HG02571 (cell line): Measurements from ENCODE around the gene HUWE1.

Experiments
- ATAC-seq: cut with Tn5 transposase; IDR thresholded peaks from one replicate; pipeline ENCODE4 v1.9.1; 2021; ENCODE audit warnings: mild to moderate bottlenecking, moderate library complexity; ENCODE audit not compliant: unreplicated experiment

The HUWE1 gene

DNA sequence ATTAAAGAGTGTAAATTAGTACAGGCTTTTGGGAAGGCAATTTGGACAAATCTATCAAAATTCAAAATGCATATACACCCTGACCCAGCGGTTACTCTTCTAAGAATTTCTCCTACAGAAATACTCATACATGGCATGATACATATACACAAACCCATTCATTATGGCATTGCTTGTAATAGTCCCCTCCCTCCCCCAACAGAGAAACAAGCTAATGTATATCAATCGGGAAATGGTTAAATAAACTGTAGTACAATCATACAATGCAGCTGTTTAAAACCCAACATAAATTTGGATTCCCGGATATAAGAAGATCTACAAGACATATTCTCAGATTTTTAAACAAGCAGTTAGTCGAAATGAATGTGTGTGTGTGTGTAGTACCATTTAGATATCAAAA is 808 bp downstream of the HUWE1 start:
- ATAC-seq: no peak

DNA sequence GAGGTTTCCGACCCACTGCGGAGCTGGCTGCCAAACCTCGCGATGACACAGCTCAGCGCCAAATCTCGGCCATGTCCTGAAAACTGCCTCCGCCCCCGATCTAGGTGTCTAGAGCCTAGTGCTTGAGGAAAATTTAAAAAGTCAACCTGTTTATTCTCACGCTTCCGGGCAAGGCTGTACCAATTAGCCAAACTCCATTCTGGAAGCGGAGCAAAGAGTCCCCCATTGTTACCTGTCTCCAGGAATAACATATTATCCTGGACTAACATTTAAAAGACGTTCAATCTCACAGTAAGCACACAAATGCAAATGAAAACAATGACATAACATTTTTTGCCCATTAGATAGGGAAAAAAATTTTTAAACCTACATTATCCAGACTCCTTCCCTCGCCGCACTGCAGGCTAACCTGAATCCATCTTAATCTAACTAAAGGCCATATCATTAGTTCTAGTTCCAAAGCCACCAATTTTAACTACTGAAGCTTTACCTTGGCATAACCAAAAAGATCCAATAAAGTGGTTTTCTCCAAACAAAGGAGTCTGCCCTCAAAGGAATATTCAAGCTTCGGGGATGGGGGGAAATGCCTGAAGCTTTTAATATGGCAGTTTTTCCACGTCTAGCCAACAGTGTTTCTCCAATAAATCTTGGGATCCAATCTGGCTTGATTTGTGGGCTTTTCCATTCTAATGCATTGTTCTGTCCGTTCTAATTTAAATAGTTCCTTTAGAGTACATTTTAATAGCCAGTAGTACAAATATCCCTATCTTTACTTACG is 1.9 kb downstream of the HUWE1 start:
- peak; percentile 64 for ATAC-seq

DNA sequence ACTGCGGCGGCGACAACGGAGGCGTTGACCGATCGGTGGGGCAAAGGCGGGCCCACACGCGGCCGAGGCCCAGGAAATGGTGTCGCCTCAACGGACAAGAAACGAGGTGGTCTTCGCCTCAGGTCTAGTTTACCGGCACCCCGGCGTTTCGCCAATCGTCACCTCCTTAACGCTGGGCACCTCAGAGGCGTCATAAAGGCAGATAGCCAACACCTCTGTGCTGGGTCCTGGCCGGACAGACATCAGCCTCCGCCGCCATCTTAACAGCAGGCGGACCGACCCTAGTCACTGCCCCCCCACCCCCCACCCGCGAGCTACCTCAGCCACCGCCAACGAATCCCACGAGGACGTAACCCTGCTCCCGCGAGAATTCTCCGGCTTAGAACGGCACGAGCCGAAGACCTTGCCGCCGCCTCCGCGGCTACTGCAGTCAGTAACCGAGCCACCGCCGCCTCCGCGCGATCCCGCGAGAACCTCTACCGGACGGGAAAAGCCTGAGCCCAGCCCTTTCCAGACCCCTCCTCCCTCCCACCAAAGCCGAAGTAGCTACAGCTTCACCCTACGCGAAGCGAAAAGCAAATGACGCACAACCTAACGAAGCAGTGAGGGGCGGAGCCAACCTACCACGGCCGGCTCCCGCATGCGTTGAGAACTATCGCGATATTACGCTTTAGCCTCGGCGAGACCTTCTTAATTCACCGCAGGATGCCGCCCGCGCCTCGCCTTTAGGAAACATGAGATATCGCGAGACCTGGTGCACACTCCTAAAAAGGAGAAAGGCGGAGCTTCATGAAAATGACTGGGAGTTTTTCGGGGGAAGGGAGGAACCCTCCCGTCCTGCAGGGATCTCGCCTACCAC is 2.7 kb downstream of the HUWE1 start:
- peak; percentile 65 for ATAC-seq

DNA sequence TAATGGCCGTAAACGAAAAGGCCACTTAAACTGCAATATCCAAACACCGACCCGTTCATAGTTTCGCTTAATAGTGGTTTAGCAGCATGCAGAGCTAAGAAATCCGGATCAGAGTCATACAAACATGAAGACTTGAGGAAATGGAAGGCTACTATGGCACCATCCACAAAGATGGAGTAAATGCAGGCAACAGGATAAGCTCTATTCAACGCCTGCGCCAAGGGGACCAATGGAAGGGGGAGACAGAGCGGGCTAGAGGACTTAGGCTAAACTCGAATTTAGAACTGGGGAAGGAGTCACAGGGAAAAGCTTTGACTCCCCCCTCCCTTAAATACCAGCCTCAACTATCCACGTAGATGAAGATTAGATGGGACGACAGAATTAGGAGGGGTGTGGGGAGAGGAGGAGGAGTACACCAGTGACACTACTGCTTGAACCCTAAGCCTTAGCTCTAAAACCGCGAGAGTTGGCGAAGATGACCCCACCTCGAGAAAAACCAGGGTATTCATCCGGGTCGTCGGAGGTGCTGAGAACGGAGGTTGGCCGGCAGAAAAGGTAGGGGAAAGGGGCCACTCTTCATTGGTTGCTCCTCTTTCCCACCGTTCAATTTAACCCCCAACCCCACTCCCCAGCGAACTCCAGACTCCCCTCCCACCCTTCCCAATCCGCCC is 3.5 kb downstream of the HUWE1 start:
- no peak for ATAC-seq

DNA sequence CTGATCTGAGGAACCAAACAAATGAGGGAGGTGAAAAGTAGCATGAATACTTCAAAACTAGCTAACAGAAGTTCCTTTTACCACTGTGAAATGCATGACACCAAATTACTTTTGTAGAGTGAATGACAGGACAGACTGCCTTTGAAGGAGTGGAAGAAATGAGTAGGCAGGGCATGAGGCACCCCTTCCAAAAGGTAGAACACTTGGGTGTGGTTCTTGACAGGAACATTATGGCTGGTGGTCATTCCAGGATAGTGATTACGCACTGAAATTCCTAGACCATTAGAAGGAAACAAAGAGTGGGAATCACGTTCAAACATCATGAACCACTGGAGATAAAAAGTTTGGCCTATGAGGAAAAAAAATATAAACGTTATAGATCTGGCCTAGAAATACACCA is 4.9 kb downstream of the HUWE1 start:
- no peak for ATAC-seq

DNA sequence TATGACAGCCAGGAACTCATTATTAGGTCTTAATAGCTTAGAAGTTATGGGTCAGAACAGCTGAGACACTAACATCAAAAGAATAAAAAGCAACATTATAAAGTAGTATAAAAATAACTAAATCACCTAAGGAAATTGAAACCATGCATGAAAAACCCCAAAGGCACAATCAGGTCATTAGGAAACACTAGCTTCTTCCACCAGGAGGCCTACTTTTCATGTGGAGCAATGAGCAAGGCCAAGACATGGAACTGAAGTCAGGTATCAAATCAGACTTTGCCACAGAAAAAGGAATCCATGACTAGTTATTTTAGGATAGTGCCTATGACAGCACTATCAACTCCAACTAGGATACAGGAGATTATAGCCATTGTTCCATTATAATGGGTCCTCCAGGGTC is 7.9 kb downstream of the HUWE1 start:
- no peak for ATAC-seq

- no peak for ATAC-seq
These were observed 9.2 kb downstream of the HUWE1 start for GRCh38 chrX:53677286-53677685.

DNA sequence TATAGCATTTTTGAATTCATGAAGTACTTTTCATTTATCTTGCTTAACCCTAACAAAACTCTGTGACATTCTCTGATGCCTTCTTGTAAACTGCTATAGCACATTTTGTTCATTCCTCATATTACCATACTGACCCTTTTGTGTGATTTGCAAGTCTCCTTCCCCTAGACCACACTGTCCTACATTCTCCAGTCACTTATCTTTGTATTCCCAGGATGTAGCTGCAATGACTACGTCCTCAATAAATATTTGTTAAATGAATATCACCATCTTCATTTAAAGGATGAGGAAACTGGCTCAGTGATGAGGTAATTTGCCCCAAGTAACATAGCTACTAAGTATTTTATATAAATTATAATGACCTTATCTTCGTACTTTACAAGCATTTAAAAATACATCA is 11.9 kb downstream of the HUWE1 start:
- ATAC-seq: no peak

- ATAC-seq: no peak
These were observed 17.3 kb downstream of the HUWE1 start for GRCh38 chrX:53669258-53669657.

DNA sequence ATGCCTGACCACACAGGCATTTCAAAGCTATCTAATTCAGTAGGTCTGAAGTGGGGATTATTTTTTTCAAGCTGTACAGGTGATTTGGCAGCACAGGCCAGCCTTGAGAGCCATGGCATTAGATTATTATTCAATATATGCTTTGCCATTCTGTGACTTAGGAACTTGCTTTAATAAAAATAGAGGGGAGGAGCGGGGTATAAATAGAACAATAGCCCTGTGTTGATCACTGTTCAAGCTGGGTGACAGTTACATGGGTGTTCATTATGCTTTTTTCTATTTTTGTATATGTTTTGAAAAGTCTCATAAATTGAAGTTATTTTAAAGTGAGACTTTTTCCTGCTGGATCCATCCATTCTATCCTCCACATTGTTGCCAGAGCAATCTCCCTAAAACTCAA is 20.3 kb downstream of the HUWE1 start:
- no peak for ATAC-seq

DNA sequence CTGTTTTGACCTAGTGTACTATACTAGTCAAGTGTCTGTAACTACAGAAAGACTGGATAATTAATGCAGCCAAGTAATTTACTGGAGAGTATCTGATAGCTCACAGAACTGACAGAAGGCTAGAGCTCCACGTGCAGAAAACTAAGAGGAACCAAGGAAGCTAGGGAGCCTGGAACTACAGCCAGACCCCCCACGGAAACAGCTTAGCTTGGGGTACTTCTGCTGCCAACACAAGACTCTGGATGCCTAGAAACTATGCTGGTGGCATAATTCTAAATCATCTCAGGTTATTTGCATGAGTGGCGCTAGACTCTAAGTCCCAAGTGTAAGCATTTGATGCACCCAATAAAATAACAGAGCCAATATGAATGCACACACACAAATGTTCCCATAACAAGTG is 26.5 kb downstream of the HUWE1 start:
- ATAC-seq: no peak

DNA sequence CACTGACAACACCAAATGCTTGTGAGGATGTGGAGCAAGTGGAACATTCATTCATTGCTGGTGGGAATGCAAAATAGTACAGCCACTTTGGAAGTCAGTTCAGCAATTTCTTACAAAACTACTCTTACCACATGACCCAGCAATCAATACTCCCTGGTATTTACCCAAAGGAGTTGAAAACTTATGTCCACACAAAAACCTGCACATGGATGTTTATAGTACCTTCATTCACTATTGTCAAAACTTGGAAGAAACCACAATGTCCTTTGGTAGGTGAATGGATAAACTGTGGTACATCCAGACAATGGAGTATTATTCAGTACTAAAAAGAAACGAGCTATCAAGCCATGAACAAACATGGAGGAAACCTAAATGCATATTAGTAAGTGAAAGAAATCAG is 27.5 kb downstream of the HUWE1 start:
- no peak for ATAC-seq

- ATAC-seq: no peak
These were observed 29.7 kb downstream of the HUWE1 start for GRCh38 chrX:53656845-53657244.

- ATAC-seq: no peak
These were observed 32.1 kb downstream of the HUWE1 start for GRCh38 chrX:53654376-53654775.

GRCh38 chrX:53644751-53645150 is 41.8 kb downstream of the HUWE1 start:
- no peak for ATAC-seq

GRCh38 chrX:53642337-53642736 is 44.2 kb downstream of the HUWE1 start:
- no peak for ATAC-seq

DNA sequence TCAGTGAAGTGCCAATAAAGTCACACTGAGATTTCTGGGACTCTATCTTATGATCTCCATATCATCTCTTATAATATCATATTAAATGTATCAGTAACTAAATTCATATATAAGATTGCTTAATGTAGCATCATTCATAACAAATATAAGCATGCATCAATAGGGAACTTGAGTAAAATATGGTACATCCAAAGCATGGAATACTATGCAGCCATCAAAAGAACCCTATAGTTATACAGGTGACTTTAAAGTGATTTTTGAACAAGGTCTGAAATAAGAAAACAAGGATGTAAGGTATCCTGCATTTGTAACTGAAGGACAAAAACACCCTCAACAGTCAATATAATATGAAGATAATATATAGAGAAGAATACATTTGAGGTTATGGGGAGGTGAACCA is 47.3 kb downstream of the HUWE1 start:
- ATAC-seq: no peak

GRCh38 chrX:53637479-53637878 is 49.0 kb downstream of the HUWE1 start:
- no peak for ATAC-seq

DNA sequence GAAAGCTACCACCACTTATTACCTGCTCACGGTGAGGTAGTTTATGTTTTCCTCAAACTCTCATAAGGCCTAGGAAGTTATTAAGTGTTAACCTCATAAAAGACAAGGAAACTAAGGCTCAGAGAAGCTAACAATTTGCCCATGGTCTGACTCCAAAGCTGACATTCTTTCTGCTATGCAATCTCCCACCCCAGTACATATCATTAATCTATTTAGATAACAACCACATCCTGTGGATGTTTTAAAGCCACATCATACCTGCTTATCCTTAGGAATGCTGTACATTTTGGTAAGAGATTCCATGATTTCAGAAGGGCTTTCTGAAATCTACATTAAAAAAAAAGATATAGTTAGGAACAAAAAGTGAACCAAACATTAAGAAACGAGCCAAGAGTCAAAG is 55.4 kb downstream of the HUWE1 start:
- ATAC-seq: no peak

GRCh38 chrX:53630261-53630660 is 56.3 kb downstream of the HUWE1 start:
- no peak for ATAC-seq

- ATAC-seq: no peak
These were observed 64.1 kb downstream of the HUWE1 start for GRCh38 chrX:53622431-53622830.
